ENCODE results near the gene CTNNA3.

DNA sequence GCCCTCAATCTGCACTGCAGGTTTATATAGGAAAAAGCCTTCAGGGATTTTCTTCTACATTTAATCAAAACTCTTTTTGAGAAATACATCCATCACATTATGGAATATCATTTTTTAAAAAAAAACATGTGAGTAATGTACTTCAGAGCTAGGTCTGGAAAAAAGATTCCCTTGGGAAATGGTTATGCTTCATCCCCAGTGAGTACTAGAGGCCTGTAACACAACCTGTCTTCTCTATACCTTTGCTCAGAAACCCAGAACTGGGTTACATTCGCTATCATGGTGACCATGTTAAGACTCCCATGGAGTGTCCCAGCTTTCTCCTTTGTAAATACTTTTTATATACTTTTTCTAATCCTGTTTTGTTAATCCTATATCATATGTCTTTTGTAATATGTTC is 583.2 kb downstream of the CTNNA3 start:
- TF ChIP-seq, protein P1, sequence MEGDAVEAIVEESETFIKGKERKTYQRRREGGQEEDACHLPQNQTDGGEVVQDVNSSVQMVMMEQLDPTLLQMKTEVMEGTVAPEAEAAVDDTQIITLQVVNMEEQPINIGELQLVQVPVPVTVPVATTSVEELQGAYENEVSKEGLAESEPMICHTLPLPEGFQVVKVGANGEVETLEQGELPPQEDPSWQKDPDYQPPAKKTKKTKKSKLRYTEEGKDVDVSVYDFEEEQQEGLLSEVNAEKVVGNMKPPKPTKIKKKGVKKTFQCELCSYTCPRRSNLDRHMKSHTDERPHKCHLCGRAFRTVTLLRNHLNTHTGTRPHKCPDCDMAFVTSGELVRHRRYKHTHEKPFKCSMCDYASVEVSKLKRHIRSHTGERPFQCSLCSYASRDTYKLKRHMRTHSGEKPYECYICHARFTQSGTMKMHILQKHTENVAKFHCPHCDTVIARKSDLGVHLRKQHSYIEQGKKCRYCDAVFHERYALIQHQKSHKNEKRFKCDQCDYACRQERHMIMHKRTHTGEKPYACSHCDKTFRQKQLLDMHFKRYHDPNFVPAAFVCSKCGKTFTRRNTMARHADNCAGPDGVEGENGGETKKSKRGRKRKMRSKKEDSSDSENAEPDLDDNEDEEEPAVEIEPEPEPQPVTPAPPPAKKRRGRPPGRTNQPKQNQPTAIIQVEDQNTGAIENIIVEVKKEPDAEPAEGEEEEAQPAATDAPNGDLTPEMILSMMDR (IDR thresholded peaks at IDR 0.05) = no peak
- TF ChIP-seq TCF7L2 (IDR thresholded peaks at IDR 0.05; ENCODE audit: low read depth, low read length) = no peak
- TF ChIP-seq, protein P2, sequence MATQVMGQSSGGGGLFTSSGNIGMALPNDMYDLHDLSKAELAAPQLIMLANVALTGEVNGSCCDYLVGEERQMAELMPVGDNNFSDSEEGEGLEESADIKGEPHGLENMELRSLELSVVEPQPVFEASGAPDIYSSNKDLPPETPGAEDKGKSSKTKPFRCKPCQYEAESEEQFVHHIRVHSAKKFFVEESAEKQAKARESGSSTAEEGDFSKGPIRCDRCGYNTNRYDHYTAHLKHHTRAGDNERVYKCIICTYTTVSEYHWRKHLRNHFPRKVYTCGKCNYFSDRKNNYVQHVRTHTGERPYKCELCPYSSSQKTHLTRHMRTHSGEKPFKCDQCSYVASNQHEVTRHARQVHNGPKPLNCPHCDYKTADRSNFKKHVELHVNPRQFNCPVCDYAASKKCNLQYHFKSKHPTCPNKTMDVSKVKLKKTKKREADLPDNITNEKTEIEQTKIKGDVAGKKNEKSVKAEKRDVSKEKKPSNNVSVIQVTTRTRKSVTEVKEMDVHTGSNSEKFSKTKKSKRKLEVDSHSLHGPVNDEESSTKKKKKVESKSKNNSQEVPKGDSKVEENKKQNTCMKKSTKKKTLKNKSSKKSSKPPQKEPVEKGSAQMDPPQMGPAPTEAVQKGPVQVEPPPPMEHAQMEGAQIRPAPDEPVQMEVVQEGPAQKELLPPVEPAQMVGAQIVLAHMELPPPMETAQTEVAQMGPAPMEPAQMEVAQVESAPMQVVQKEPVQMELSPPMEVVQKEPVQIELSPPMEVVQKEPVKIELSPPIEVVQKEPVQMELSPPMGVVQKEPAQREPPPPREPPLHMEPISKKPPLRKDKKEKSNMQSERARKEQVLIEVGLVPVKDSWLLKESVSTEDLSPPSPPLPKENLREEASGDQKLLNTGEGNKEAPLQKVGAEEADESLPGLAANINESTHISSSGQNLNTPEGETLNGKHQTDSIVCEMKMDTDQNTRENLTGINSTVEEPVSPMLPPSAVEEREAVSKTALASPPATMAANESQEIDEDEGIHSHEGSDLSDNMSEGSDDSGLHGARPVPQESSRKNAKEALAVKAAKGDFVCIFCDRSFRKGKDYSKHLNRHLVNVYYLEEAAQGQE (IDR thresholded peaks at IDR 0.05; ENCODE audit: insufficient read depth in 1 of 2, low read depth in 2 of 2, low read length in 1 of 2) = no peak
